Raji (cell line): ENCODE measurements around the gene RIMS3.

Experiments
- POLR2A ChIP-seq: IDR thresholded peaks from 2 replicates; pipeline ENCODE4 v1.6.1; 2011; ENCODE audit warnings: low read depth, low read length, control low read depth; ENCODE audit not compliant: insufficient read depth

Gene RIMS3

DNA sequence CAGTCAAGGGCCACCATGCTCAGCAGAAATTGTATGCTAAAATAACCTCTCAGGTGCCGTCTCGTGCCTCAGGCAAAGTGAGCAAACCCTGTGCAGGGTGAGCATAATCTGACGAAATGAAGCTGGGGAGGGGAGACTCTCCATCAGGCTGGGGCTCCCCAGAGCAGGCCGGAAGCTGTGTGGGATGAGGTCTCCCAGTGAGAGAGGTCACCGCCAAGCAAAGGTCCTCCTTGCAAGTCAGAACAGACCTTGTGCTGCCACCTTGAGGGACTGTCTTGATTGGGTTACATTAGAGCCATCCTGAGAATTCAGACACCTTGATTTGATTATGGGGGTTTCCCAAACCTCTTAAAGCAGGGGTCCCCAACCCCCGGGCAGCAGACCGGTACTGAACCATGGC, 69.9 kb downstream of the RIMS3 start:
- no peak for TF ChIP-seq POLR2A

- TF ChIP-seq POLR2A = no peak
Observed at GRCh38 chr1:40594187-40594531, 71.3 kb downstream of the RIMS3 start.

DNA sequence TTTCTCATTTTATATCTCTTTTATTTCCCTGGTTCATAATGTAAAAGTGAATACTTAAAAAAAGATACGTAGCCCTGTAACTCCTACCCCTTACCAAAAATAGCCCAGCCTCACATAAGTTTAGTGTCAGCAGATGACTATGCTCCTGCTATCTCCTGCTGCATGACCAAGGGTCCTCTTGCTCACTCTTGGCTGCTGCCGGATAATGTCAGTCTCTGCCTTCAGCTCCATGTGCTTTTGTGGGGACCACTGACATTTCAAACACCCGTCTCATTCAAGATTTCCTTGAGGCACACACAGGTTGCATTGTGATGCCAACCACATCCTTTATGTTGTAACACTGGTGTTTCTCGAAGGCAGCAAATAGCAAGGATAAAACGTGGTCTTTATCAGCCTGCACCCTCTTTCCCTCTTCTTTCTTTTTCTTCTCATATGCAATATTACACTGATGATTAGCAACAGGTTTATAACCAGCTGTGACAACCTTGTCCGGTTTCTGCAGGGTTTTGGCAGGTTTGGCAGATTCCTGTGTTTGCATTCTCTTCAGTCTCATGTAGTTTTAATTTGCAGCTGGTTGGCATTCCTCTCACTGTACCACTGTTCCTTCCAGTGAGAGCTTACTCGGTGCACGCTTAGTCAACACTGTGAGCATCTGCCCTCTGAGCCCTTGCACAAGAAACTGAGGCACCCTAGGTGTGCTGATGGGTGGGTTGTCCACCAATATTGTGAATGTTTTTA, 71.9 kb downstream of the RIMS3 start:
- TF ChIP-seq POLR2A = no peak

- TF ChIP-seq POLR2A = no peak
Observed at GRCh38 chr1:40592107-40592803, 73.2 kb downstream of the RIMS3 start.

DNA sequence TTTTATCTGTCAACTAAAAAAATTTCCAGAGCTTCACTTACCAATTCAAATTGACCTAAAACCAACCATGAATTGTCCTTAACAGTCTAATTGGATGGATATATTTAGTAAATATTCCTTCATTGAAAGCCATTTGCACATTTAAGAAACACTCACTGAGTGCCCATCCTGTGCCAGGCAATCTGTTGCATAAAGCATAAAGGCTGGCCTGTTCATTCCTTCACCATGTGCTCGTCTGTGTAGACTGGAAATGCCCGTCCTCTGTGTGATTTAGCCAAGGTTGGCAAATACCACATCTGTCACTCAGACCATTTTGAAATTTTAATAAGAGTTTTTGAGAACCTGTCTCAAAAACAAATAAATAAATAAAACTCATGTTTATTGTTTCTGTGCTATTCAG, 76.9 kb downstream of the RIMS3 start:
- TF ChIP-seq POLR2A = no peak

DNA sequence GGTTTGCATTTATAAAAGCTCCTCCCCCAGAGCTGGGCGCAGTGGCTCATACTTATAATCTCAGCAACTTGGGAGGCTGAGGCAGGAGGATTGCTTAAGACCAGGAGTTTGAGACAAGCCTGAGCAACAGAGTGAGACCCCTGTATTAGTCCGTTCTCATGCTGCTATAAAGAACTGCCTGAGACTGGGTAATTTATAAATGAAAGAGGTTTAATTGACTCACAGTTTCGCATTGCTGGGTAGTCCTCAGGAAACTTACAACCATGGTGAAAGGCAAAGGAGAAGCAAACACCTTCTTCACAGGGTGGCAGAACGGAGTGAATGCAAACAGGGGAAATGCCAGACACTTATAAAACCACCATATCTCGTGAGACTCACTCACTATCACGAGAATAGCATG, 81.5 kb downstream of the RIMS3 start:
- TF ChIP-seq POLR2A = no peak

GRCh38 chr1:40582116-40582515, 83.4 kb downstream of the RIMS3 start:
- TF ChIP-seq POLR2A = no peak

DNA sequence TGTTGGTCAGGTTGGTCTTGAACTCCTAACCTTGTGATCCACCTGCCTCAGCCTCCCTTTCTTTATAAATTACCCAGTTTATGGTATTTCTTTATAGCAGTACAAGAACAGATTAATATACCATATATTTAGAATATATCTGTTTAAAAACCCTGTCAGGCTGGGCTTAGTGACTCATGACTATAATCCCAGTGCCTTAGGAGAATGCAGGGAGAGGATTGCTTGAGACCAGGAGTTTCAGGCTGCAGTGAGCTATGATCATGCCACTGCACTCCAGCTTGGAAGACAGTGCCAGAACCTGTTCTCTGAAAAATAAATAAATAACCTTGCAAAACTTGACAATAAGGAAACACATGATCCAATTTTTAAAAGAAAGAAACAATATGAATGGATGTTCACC, 90.1 kb downstream of the RIMS3 start:
- TF ChIP-seq POLR2A = no peak
